HG02981 (cell line): Measurements from ENCODE around the gene ABCC2.

Source experiments
- ATAC-seq: cut with Tn5 transposase; IDR thresholded peaks from one replicate; pipeline ENCODE4 v1.9.1; 2021; ENCODE audit warnings: mild to moderate bottlenecking, moderate library complexity; ENCODE audit not compliant: unreplicated experiment

ABCC2 gene

DNA sequence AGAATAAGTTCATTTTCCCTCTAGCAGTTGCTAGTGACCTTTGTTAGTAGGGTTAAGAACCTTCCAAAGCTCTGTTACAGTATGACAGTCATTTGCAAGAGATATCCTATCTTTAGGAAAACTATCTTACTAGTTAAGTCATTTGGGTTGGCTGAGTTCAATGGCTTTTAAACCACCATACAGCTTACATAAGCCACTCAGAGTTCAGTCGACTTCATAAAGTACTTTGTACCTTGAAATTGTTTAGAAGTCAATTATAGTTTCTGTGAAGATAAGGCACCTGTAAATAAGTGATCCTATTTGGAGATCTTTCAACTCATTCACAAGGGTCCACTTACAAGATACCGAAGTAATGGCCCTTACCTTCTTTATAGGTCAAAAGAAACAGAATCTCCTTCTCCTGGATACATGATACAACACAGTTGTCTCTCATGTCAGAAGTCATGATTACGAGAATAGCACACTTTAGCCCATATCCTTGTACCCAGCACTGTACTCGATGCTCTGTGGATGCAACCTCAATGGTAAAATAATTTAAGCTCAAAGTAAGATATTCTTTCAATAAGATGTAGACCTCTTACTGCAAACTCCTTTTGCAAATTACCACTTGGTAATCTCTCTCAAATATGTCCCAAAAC, 11.9 kb upstream of the ABCC2 start:
- no peak for ATAC-seq

DNA sequence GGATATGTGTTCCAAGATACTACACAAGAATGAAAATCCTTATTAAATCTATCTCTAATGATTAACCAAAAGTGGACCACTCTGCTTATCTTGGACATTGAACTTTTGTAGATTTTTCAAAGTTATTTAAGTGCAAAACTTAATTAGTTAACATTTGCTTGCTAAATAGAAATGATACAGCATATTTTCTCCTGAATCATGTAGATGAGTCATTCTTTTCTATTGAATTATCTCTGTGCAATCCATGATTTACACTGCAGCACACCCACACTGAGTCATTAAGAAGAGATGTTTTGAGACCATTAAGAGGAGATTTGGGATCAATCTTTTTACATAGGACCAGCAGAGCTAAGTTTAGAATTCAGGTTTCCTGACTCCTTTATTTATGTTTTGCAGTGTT, 6.6 kb upstream of the ABCC2 start:
- ATAC-seq, result no peak

DNA sequence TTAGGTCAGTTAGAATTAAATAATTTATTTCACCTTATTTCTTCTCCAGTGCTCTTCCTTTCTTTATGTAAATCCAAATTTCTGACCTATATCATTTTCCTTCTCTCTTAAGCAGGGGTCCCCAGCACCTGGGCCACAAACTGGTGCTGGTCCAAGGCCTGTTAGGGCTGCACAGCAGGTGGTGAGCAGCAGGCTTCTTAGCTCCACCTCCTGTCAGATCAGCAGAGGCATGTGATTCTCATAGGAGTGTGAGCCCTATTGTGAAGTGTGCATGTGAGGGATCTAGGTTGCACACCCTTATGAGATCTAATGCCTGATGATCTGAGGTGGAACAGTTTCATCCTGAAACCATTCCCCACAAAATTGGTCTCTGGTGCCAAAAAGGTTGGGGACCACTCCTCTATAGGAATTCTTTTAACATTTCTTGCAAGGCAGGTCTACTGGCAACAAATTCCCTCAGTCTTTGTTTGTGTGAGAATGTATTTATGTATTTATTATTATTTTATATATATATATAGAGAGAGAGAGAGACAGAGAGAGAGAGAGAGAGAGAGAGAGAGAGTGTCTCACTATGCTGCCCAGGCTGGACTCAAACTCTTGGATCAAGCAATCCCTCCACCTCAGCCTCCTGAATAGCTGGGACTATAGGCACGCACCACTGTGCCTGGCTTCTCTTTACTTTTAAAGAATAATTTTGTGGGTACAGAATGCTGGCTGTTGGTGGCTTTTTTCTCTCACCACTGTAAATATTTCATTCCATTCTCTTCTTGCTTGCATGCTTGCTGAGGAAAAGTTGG, 4.3 kb upstream of the ABCC2 start:
- no peak for ATAC-seq

DNA sequence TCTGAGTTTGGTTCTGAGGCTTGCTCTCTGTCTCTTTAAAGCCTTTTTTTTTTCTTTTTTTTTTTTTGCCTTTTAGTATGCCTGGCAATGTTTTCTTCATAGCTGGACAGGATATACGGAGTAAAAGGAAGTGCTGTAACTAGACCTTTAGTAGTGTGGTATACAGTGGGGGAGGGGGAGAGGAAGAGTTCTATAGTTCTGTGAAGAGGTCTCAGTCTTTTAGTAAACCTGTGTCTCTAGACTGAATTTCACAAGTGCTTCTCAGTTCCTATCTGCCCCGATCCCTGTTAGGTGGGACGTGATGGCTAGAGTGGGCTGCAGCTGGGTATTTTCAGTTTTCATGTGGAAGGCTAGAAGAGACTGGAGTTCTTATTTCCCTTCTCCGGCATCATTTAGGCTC, 3.1 kb upstream of the ABCC2 start:
- ATAC-seq, result no peak

DNA sequence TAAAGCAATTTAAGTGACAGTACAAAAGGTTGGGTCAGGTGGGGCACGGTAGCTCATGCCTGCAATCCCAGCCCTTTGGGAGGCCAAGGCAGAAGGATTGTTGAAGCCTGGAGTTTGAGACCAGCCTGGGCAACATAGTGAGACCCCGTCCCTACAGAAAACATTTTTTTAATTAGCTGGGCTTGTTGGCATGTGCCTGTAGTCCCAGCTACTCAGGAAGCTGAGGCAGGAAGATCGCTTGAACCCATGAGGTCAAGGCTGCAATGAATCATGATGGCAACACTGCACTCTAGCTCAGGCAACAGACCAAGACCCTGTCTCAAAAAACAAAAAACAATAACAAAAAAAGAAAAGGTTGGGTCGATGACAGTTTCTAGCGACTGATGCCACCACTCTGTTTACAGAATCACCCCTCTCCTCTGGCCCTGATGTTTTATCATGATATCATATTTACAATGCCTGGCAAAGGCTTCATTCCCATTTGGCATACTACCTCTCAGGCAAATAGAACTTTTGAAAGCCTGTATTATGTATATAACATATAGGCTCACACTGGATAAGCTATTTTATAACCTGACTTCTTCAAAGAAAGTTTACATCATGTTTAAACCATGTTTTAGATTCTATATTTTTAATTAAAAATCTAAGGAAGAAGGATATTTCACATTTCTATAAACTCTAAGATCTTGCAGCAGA, 558 bp upstream of the ABCC2 start:
- no peak for ATAC-seq

DNA sequence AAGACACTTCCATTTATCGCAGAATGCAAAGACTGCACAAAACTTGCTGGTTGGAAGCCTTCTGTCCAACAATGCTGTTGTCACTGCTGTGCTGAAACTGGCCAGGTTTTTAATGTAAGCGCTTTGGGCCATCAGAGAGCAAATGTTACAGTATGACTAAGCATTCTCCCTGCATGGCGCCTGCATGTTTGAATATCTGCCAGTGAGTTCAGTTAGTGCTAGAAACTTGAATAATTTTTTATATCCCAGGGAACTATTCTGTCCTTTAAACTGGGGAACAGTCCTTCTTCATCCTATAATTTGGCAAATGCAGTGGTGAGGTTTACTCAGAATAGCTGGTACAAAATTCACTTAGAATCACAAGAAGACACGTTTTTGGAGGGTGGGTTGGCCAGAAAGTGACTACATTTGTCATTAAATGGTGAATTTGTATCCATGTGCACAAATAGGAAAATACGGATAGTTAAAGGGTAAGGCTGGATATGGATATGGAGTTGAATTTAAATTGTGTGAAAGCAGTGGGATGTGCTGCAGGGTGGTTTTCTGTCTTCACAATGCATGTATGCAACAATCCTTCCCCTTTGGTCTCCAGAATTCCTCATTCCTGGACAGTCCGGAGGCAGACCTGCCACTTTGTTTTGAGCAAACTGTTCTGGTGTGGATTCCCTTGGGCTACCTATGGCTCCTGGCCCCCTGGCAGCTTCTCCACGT, 1.7 kb downstream of the ABCC2 start:
- no peak for ATAC-seq

DNA sequence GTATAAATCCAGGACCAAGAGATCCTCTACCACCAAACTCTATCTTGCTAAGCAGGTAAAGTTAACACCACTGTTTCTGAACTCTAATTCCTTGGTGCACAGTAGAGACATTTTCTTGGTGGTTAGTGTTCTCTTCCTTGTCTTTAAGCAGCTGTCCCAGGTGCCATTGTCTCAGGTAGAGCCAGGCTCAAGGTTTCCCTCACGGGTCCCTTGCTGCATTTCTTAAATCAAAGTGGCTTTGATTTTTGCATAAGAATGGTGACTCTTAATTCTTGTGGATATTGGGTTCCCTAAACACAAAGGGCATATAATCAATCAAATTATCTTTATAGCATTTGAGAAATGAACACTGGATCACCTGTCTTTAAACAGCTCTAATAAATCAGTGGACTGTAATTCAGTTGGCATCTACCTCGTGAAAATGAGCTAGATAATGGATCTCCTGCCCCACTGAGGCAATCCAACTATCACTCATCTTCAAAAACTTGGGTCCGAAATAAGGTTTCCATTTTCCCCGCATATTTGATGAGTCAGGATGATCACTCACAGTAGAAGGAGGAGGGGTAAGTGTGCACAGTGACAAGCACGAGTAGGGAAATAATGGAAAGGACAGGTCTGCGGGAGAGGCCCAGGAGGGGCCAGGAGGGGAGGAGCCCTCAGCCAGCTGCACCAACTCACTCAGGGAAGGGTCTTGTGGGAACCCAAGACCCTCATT, 2.4 kb downstream of the ABCC2 start:
- ATAC-seq, result no peak

DNA sequence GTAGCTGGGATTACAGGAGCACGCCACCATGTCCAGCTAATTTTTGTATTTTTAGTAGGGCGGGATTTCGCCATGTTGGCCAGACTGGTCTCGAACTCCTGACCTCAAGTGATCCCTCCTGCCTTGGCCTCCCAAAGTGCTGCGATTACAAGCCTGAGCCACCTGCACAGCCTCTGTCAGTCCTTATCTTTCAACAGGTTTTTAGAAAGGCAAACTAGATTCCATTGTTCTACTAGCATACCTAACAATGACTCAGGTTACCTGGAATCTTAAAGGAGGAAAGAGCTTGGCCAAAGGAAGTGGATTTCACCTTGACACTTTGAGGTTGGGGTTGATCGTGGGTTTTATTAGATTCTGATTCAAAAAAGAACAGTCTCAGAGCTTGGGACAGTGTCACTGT, 3.2 kb downstream of the ABCC2 start:
- no peak for ATAC-seq

DNA sequence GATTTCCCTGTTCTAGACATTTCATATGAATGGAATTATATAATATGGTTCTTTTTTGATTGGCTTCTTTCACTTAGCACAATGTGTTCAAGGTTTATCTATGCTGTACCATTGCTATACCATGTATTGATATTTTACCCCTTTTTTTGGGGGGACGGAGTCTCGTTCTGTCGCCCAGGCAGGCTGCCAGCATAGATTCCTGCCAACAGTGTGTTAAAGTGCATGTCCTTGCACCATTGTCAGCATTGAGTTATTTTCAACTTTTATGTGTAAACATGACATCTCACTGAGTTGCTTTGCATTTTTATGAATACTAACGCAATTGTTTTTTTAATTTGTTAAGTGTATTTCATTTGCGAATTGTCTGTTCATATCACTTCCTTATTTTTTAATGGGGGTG, 4.9 kb downstream of the ABCC2 start:
- no peak for ATAC-seq

DNA sequence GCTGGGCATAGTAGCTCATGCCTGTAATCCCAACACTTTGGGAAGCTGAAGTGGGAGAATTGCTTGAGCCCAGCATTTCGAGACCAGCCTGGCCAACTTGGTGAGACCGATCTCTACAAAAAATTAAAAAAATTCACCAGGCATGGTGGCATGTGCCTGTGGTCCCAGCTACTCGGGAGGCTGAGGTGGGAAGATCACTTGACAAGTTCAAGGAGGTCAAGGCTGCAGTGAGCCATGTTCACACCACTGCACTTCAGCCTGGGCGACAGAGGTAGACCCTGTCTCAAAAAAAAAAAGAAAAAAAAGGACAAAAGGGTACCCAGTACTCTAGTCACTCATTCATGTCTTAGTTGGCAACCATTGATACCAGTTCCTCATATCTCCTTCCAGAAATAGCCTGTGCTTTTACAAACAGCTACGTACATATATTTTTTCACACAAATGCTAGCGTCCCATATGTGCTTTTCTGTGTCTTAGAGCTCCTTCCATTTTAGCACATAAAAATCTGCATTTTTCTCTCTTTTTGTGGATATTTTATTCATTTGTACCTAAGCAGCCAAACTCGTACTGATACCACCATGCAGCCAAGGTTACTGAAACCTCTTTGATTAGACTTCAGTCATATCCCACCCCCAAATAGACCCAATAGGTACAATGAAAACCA, 5.5 kb downstream of the ABCC2 start:
- no peak for ATAC-seq

DNA sequence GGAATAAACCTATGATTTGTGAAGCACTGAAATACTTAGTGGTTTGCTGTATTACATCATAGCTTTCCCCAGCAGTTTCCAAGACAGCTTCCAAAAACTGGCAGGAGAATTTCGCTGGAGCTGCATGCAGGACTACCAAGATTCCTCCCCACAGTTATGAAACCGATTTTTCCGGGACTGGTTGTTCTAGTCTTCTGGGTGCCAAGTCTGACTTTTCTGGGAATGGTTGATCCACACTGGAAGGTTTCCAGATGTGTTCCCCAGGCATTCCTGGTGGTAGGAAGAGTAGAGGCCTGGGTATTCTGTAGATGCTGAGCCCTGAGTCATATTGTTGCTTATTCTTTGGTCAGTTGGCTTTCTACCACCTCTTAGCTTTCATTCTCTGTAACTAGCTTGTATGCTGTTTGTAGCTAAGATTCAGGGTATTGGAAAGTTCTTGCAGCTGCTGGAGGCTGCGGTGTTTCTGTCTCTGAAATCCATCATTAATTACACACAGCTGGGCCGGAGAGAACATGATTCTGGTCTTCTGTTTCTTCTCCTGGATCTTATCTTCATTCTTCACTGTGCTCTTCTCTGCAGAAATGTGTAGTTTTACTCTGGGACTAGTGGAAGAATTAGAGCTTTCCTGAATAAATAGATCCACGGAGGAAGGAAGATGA, 6.3 kb downstream of the ABCC2 start:
- ATAC-seq, result no peak

DNA sequence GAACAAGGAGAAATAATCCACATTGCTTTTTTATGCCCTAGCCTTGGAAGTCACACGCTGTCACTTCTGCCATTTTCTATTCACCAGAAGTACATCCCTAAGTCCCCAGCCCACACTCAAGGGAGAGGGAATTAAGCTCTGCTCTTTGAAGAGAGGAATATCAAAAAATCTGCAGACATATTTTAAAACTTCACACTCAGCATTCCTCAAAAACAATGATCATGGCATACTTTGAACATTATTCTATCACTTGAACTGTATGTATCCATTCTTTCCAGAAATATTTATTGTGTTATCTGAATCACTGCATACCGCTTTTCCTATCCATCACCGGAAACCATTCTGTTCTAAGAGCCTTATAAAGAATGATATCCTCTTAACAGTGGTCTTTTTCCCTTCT, 9.4 kb downstream of the ABCC2 start:
- no peak for ATAC-seq

DNA sequence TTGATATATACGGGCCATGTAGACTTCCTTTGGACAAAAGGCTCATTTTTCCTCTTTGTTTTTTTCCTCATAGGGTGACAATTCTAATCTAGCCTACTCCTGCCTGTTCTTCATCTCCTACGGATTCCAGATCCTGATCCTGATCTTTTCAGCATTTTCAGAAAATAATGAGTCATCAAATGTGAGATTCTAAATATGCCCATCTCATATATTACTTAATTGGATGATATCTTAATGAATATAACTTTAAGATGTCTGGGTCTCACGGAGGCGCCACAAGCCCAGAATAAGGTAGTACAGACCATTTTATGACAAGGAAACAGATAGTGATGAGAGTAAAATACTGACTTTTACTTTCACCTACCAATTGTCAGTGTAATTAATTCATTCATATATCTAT, 11.4 kb downstream of the ABCC2 start:
- no peak for ATAC-seq

DNA sequence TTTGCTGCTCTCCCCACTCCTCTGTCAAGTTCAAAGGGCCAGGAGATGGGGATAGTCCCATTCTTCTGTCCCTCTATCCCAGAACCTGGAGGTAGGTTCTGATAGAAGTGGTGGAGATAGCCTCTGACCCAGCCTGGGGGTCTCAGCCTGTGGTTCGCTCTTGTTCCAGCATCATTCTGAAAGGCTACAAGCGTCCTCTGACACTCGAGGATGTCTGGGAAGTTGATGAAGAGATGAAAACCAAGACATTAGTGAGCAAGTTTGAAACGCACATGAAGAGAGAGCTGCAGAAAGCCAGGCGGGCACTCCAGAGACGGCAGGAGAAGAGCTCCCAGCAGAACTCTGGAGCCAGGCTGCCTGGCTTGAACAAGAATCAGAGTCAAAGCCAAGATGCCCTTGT, 14.5 kb downstream of the ABCC2 start:
- no peak for ATAC-seq

DNA sequence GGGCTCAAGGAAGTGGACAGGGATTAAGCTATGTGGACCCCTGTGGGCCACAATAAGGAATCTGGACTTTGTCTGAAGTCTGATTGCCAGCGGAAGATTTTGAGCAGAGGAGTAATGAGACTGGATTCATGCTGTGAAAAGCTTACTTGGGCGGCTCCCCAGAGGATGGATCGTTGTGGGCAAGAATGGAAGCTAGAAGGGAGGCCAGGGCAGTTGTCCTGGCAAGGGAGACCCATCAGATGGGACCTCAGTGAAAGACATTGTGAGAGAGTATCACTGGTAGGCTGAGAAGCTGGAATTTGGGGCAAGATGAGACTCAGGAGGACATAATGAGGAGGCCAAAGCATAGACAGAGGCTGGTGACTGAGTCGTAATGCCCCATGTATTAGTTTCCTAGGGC, 15.6 kb downstream of the ABCC2 start:
- no peak for ATAC-seq

DNA sequence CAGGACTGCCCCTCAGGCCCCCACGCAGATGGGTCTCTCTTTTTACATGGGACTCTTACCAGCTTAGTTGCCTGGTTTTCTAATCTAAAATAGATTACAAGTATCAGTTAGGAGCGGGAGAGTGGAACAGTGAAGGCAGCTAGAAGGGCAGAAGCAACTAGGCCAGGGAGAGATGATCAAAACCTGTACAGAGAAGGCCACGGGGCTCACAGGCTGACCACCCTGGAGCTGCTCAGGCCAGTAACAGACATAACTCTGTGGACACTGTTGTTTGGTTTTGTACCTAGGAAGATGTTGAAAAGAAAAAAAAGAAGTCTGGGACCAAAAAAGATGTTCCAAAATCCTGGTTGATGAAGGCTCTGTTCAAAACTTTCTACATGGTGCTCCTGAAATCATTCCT, 16.5 kb downstream of the ABCC2 start:
- ATAC-seq, result no peak

DNA sequence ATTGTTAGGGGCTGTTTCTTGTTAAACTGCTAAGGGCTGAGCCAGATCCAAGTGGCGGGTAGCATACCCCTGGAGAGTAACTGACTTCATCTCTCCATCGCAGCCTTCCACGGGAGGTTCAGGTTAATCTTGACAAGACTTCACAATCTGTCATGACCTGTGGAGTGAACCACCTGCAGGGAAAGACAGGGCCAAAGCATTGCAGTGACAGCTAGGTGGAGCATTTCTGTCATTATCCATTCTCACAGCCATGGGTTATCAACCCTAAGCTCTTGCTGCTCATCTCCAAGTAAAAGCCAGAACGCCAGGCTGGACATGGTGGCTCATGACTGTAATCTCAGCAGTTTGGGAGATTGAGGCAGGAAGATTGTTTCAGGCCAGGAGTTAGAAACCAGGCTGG, 17.2 kb downstream of the ABCC2 start:
- no peak for ATAC-seq

DNA sequence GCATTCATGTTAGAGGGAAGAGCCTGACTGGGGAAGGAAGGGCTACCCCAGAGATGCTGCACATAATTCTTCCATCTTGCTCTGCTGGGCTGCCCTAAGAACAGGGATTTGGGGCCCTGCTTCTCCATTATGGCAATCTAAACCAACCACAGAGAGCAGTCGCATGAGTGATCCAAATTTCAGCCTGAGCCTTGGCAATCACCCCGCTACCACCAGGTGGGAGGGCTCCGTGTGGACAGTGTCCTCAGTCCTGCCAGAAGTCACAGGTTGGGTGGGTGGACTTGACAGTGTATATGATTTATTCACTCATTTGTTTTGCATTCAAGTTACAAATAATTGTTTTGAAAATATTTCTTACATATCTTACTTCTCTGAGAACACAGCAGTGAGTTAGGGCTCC, 22.0 kb downstream of the ABCC2 start:
- no peak for ATAC-seq

DNA sequence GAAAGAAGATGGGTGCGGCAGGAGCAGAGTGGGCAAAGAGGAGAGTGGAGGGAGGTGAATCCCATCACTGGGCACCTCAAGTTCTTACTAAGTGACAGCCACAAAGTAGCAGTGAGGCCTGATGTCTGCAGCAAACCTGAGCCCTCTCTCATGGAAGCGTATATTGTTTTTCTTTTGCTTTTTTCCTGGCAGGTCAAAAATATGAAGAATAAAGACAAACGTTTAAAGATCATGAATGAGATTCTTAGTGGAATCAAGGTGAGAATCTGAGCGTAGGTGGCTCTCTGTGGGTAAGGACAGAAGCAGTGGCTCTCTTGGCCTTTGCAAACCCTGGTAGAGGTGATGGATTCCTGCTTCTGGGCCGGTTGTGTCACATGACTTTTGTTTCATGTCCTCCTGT, 22.8 kb downstream of the ABCC2 start:
- no peak for ATAC-seq

DNA sequence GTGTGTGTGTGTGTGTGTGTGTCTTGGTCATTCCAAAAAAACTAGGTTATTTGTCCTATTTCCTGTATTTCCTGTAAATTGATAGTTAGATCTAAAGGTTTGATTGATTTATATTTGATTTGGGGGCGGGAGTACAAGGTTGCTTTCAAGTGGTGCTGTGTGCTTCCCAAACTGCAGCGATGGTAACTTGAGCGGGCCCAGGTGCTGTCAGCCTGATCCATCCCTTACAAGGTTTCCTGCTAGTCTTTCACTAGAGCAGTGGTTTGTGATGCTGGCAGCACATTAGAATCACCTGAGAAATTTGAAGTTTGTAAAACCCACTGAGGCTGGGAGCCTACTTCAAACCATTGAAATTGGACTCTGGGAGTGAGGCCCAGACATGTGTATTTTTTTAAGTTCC, 23.7 kb downstream of the ABCC2 start:
- no peak for ATAC-seq
